ENCODE measurements around the gene ATL3.

DNA sequence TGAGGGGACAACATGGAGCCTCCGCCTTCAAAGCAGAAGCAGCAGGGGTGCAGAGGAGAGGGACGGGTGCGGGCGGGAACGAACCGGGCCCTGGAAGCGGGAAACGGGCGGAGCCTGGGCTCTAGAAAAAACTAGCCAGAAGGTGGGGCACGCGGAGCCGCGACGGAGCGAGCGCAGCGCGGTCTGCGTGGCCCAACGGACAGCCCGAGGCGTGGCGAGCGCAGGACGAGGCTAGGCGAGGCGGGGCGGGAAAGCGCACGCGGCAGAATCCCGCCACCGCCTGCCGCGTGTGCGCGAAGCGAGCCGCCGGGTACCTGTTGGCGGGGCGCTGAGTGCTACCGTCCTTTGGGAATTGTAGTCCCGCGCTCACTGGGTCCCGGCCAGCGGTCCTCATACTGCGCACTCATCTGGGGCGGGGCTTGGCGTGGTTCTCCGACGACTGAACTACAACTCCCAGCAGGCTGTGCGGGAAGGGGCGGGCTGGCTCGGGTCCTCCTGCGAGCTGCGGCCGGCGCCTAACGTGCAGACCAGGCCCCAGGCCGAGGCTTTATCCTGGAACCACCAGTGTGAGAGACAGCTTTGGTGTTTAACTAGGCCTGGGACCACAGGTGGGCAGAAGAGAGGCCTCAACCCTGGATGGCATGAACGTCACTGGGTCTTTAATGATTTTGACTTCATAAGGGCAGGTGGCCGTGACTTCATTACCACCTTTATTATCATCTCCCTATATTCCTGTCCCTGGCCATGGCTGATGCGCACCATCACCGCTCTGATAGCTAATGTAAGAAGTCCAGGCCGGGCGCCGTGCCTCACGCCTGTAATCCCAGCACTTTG, at the start of gene ATL3:
- TF ChIP-seq, protein P1, sequence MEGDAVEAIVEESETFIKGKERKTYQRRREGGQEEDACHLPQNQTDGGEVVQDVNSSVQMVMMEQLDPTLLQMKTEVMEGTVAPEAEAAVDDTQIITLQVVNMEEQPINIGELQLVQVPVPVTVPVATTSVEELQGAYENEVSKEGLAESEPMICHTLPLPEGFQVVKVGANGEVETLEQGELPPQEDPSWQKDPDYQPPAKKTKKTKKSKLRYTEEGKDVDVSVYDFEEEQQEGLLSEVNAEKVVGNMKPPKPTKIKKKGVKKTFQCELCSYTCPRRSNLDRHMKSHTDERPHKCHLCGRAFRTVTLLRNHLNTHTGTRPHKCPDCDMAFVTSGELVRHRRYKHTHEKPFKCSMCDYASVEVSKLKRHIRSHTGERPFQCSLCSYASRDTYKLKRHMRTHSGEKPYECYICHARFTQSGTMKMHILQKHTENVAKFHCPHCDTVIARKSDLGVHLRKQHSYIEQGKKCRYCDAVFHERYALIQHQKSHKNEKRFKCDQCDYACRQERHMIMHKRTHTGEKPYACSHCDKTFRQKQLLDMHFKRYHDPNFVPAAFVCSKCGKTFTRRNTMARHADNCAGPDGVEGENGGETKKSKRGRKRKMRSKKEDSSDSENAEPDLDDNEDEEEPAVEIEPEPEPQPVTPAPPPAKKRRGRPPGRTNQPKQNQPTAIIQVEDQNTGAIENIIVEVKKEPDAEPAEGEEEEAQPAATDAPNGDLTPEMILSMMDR (IDR thresholded peaks at IDR 0.05): no peak
- TF ChIP-seq EZH2 (IDR thresholded peaks at IDR 0.05; ENCODE audit: borderline replicate concordance, insufficient read depth, low read depth, low read length, poor library complexity, severe bottlenecking): no peak
